CD14-positive monocyte (primary cell): ENCODE results near the gene FUT8. TPM values are rescaled to one million over a fixed set of nuclear protein-coding genes. Genes with fewer than 3 reads are reported as not detected.

ENCODE experiments used
- DNase-seq, 3 donors: peaks; one replicate each; pipeline ENCODE4 v3.0.0-alpha.2; 2011 to 2022
- H2AFZ ChIP-seq: 2 replicates; pipeline ENCODE4 v1.6.0; 2012; ENCODE audit warnings: mild to moderate bottlenecking, low read depth, low read length, inconsistent platforms; ENCODE audit not compliant: insufficient read depth, poor library complexity, severe bottlenecking
- H3K27ac ChIP-seq, 2 donors: 1 replicate in 1 of 2; 2 replicates in 1 of 2; pipeline ENCODE4 v1.5.1; 2012 to 2013; ENCODE audit warnings: low read length in 2 of 2, control low read depth in 1 of 2, inconsistent platforms in 1 of 2, low read depth in 1 of 2, mild to moderate bottlenecking in 1 of 2
- H3K27me3 ChIP-seq, 2 donors: one replicate each; pipeline versions ENCODE4 v1.6.0 to v1.6.1; 2011 to 2013; ENCODE audit warnings: low read length in 2 of 2; ENCODE audit not compliant: control insufficient read depth in 2 of 2, insufficient read depth in 2 of 2
- H3K36me3 ChIP-seq, 2 donors: replicated peaks in 1 of 2; 1 replicate in 1 of 2; 2 replicates in 1 of 2; pipeline versions ENCODE4 v1.5.1 to v1.6.1; 2012 to 2013; ENCODE audit warnings: low read length in 2 of 2, control low read depth in 1 of 2, inconsistent platforms in 1 of 2, mild to moderate bottlenecking in 1 of 2; ENCODE audit not compliant: insufficient read depth in 2 of 2, control insufficient read depth in 1 of 2
- H3K4me1 ChIP-seq, 2 donors: 1 replicate in 1 of 2; 2 replicates in 1 of 2; pipeline versions ENCODE4 v1.5.1 to v1.6.1; 2012 to 2013; ENCODE audit warnings: low read length in 2 of 2, control low read depth in 1 of 2, inconsistent platforms in 1 of 2, mild to moderate bottlenecking in 1 of 2, moderate library complexity in 1 of 2; ENCODE audit not compliant: insufficient read depth in 2 of 2, control insufficient read depth in 1 of 2
- H3K4me2 ChIP-seq: replicated peaks from 2 replicates; pipeline ENCODE3; 2012; ENCODE audit warnings: low read length, moderate library complexity, mild to moderate bottlenecking; ENCODE audit not compliant: poor library complexity, severe bottlenecking; ENCODE audit errors: extremely low read depth
- H3K4me3 ChIP-seq, 3 experiments: fragments of 200-600 bp in 1 of 3; sonication (generic) in 1 of 3; replicated peaks in 1 of 3; 1 replicate in 2 of 3; 2 replicates in 1 of 3; pipeline ENCODE4 v1.5.1; 2011 to 2013; ENCODE audit warnings: low read length in 3 of 3, mild to moderate bottlenecking in 3 of 3, control low read depth in 2 of 3, low read depth in 2 of 3, inconsistent platforms in 1 of 3, moderate library complexity in 1 of 3
- H3K79me2 ChIP-seq: 2 replicates; pipeline ENCODE4 v1.6.0; 2012; ENCODE audit warnings: mild to moderate bottlenecking, control low read depth, inconsistent platforms, low read length, moderate library complexity; ENCODE audit not compliant: insufficient read depth
- H3K9ac ChIP-seq: 2 replicates; pipeline ENCODE4 v1.6.0; 2017; ENCODE audit warnings: low read length, mild to moderate bottlenecking; ENCODE audit not compliant: insufficient read depth, poor library complexity, severe bottlenecking
- H3K9me3 ChIP-seq, 2 donors: replicated peaks in 1 of 2; 1 replicate in 1 of 2; 2 replicates in 1 of 2; pipeline versions ENCODE4 v1.5.1 to v1.6.1; 2012 to 2013; ENCODE audit warnings: low read length in 2 of 2, control low read depth in 1 of 2; ENCODE audit not compliant: control insufficient read depth in 1 of 2, insufficient read depth in 1 of 2
- H4K20me1 ChIP-seq: 2 replicates; pipeline ENCODE4 v1.6.0; 2012; ENCODE audit warnings: mild to moderate bottlenecking, low read length, control low read depth, moderate library complexity; ENCODE audit not compliant: insufficient read depth
- H3K27ac Mint-ChIP-seq, 7 donors: one replicate each; pipeline ENCODE4 v1.8.0; 2020; ENCODE audit warnings: mild to moderate bottlenecking in 7 of 7, mixed read lengths in 7 of 7, moderate library complexity in 6 of 7, inconsistent platforms in 2 of 7
- H3K27me3 Mint-ChIP-seq, 3 donors: one replicate each; pipeline ENCODE4 v1.8.0; 2021 to 2022; ENCODE audit warnings: low read depth in 3 of 3, mild to moderate bottlenecking in 3 of 3, mixed read lengths in 3 of 3, moderate library complexity in 3 of 3, inconsistent platforms in 1 of 3
- H3K36me3 Mint-ChIP-seq, 2 donors: one replicate each; pipeline ENCODE4 v1.8.0; 2020; ENCODE audit warnings: mixed read lengths in 2 of 2, inconsistent platforms in 1 of 2, mild to moderate bottlenecking in 1 of 2
- H3K4me1 Mint-ChIP-seq: one replicate; pipeline ENCODE4 v1.8.0; 2020; ENCODE audit warnings: mild to moderate bottlenecking, mixed read lengths
- H3K4me3 Mint-ChIP-seq, 2 donors: one replicate each; pipeline ENCODE4 v1.8.0; 2020; ENCODE audit warnings: mild to moderate bottlenecking in 2 of 2, mixed read lengths in 2 of 2, moderate library complexity in 1 of 2
- H3K9me3 Mint-ChIP-seq, 7 donors: one replicate each; pipeline ENCODE4 v1.8.0; 2020 to 2022; ENCODE audit warnings: mixed read lengths in 7 of 7, mild to moderate bottlenecking in 6 of 7, moderate library complexity in 6 of 7, inconsistent platforms in 2 of 7
- WGBS: methylation state at CpG from one replicate; pipeline ENCODE4 v1.1.5; 2013; ENCODE audit warnings: missing lambda C conversion rate; ENCODE audit not compliant: insufficient coverage; 5-methylcytosine and 5-hydroxymethylcytosine counted together
- intact Hi-C, 2 donors: fragments of 100-400 bp; cut with micrococcal nuclease; formaldehyde crosslinking; loops; one replicate each; pipeline versions ENCODE4 v1.15.0 to v1.15.1; 2023
- polyA plus RNA-seq, 3 donors: library from polyadenylated mRNA; depleted of rRNA in 1 of 3; unstranded in 2 of 3; stranded (reverse) in 1 of 3; fragments of 300-500 nt in 2 of 3; fragments of >200 nt in 1 of 3; fragmentation: Illumina TruSeq in 2 of 3; gene quantifications; 1 replicate in 2 of 3; 2 replicates in 1 of 3; pipeline ENCODE4 v1.2.3, GENCODE V29; 2012 to 2021
- TF ChIP-seq, protein P1 (sequence below): fragments of 200-600 bp; IDR thresholded peaks from one replicate; pipeline ENCODE4 v1.8.0; 2022; ENCODE audit warnings: antibody characterized with exemption, mild to moderate bottlenecking

The FUT8 gene
- polyA plus RNA-seq, 3 donors = 1.6 to 5.1 (median 5.0) TPM

DNA sequence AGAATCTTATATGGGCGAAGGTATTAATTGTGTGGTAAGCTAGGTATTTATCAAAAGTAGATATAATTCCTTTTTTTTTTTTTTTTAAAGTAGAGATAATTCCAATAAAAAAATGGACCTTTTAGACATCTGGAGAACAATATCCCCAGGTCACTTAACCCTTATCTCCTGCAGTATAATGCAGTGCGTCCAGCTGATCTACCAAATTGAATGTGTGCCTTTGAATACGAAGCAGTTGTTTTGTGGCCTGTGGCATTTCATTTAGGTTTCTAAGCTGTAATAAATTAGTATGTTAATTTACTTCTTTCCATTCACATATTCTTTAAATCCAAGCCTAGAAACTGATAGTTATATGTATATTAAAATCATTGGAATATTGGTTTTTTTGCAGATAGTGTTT lies 3.1 kb downstream of the FUT8 start:
- Histone ChIP-seq H3K4me1 (peaks cover 7 to 21% of the 10 kb centered on the region in 2 donors), H3K9me3 (no peaks in the 10 kb centered on the region), H4K20me1 (no peaks in the 10 kb centered on the region), H3K27ac (no peak overlapping the region), H3K79me2 (no peaks in the 10 kb centered on the region), H3K9ac (no peak overlapping the region), H3K36me3 (no peaks in the 10 kb centered on the region), H3K4me2 (no peak overlapping the region), H3K4me3 (no peak overlapping the region), H2AFZ (no peak overlapping the region), H3K27me3 (peaks cover 0 to 12% of the 10 kb centered on the region in 2 donors)
- TF ChIP-seq, protein P1, sequence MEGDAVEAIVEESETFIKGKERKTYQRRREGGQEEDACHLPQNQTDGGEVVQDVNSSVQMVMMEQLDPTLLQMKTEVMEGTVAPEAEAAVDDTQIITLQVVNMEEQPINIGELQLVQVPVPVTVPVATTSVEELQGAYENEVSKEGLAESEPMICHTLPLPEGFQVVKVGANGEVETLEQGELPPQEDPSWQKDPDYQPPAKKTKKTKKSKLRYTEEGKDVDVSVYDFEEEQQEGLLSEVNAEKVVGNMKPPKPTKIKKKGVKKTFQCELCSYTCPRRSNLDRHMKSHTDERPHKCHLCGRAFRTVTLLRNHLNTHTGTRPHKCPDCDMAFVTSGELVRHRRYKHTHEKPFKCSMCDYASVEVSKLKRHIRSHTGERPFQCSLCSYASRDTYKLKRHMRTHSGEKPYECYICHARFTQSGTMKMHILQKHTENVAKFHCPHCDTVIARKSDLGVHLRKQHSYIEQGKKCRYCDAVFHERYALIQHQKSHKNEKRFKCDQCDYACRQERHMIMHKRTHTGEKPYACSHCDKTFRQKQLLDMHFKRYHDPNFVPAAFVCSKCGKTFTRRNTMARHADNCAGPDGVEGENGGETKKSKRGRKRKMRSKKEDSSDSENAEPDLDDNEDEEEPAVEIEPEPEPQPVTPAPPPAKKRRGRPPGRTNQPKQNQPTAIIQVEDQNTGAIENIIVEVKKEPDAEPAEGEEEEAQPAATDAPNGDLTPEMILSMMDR = no peak
- WGBS = no CpG with 5 or more reads among the region's 3 CpGs
- H3K9me3 Mint-ChIP-seq = peaks cover 0 to 3% (median 0%) of the 10 kb centered on the region in 7 donors
- no peak overlapping the region for H3K4me3 Mint-ChIP-seq
- DNase-seq = no peak
- H3K27ac Mint-ChIP-seq = no peak overlapping the region
- H3K4me1 Mint-ChIP-seq = peaks cover 13% of the 10 kb centered on the region
- no peaks in the 10 kb centered on the region for H3K36me3 Mint-ChIP-seq
- peaks cover 1 to 9% (median 7%) of the 10 kb centered on the region in 3 donors for H3K27me3 Mint-ChIP-seq
- intact Hi-C loops = loop anchor here in 1 of 2 donors (10.0 kb wide), 1 partner anchor 409 kb away; no protein-coding TSS in a partner anchor

DNA sequence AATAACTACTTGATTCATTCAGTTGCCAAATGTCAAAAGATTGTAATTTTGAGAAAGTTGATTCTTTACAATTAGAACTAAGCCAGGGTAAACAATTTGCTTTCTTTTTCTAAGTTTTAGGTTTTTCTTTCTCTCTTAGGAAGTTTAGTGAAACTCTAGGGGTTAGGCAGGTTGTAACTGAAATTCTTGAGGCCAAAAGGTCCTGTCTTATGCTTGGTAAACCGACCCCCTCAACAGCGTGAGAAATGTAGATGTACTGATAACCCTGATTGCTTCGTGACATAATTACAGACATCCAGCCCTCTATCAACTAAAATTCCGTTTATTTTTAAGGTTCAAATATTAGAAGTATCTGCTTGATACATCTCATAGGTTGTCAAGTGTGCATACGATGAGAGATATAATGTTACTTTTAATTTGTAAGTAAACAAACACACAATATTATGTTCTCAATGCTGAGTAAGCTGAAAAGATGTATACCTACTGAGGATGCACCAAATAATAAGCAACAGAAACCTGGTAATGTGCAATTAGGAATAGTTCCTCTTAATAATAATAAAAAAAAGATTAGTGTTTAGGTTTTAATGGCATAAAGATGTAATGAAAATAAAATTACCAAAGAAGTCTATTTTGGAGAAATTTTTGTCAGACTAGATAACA lies 7.2 kb downstream of the FUT8 start:
- H3K36me3 Mint-ChIP-seq = peaks cover 0 to 2% of the 10 kb centered on the region in 2 donors
- WGBS = no CpG with 5 or more reads among the region's 5 CpGs
- DNase-seq = no peak
- H3K4me3 ChIP-seq = no peak overlapping the region
- H3K27ac Mint-ChIP-seq = no peak overlapping the region
- TF ChIP-seq, protein P1 = no peak
- H2AFZ ChIP-seq = no peak overlapping the region
- no peaks in the 10 kb centered on the region for H3K9me3 ChIP-seq
- no peaks in the 10 kb centered on the region for H4K20me1 ChIP-seq
- H3K4me1 ChIP-seq = no peaks in the 10 kb centered on the region
- no peaks in the 10 kb centered on the region for H3K36me3 ChIP-seq
- no peaks in the 10 kb centered on the region for H3K79me2 ChIP-seq
- H3K27me3 ChIP-seq = no peaks in the 10 kb centered on the region
- intact Hi-C loops = loop anchor here in 1 of 2 donors (10.0 kb wide), 1 partner anchor 405 kb away; no protein-coding TSS in a partner anchor
- H3K4me2 ChIP-seq = no peak overlapping the region
- H3K27ac ChIP-seq = no peak overlapping the region
- H3K4me1 Mint-ChIP-seq = peaks cover 1% of the 10 kb centered on the region
- no peak overlapping the region for H3K9ac ChIP-seq
- H3K4me3 Mint-ChIP-seq = no peak overlapping the region
- no peaks in the 10 kb centered on the region for H3K27me3 Mint-ChIP-seq
- H3K9me3 Mint-ChIP-seq = peaks cover 0 to 2% (median 0%) of the 10 kb centered on the region in 7 donors
